ENCODE results near the gene OPHN1. TPM values are rescaled to one million over a fixed set of nuclear protein-coding genes. Genes with fewer than 3 reads are reported as not detected.

OPHN1 gene
- total RNA-seq, 1 donor from 2014 or later, result 3.7 TPM

GRCh38 chrX:68416592-68416991, 16.7 kb downstream of the OPHN1 start:
- H3K4me3 ChIP-seq (ENCODE audit: low read depth, low read length), result no peak overlapping the region
- TF ChIP-seq CTCF (conservative IDR thresholded peaks at IDR 0.05; ENCODE audit: low read depth, low read length), result no peak
- DNase-seq (ENCODE audit: low read depth), result no peak

GRCh38 chrX:68415316-68415715, 18.0 kb downstream of the OPHN1 start:
- DNase-seq (ENCODE audit: low read depth), result no peak
- H3K4me3 ChIP-seq (ENCODE audit: low read depth, low read length), result no peak overlapping the region
- TF ChIP-seq CTCF (conservative IDR thresholded peaks at IDR 0.05; ENCODE audit: low read depth, low read length), result no peak

- no peak for TF ChIP-seq CTCF (conservative IDR thresholded peaks at IDR 0.05; ENCODE audit: low read depth, low read length)
- H3K4me3 ChIP-seq (ENCODE audit: low read depth, low read length), result no peak overlapping the region
- no peak for DNase-seq (ENCODE audit: low read depth)
These were observed 20.0 kb downstream of the OPHN1 start for GRCh38 chrX:68413254-68413653.

GRCh38 chrX:68411729-68412128, 21.6 kb downstream of the OPHN1 start:
- no peak for DNase-seq (ENCODE audit: low read depth)
- no peak overlapping the region for H3K4me3 ChIP-seq (ENCODE audit: low read depth, low read length)
- TF ChIP-seq CTCF (conservative IDR thresholded peaks at IDR 0.05; ENCODE audit: low read depth, low read length), result no peak

- no peak overlapping the region for H3K4me3 ChIP-seq (ENCODE audit: low read depth, low read length)
- TF ChIP-seq CTCF (conservative IDR thresholded peaks at IDR 0.05; ENCODE audit: low read depth, low read length), result no peak
- no peak for DNase-seq (ENCODE audit: low read depth)
These were observed 24.1 kb downstream of the OPHN1 start for GRCh38 chrX:68409194-68409593.

GRCh38 chrX:68403522-68403921, 29.8 kb downstream of the OPHN1 start:
- H3K4me3 ChIP-seq (ENCODE audit: low read depth, low read length), result no peak overlapping the region

More at GRCh38 chrX:68403522-68403921, 29.8 kb downstream of the OPHN1 start:
- TF ChIP-seq CTCF (conservative IDR thresholded peaks at IDR 0.05; ENCODE audit: low read depth, low read length), result no peak
- DNase-seq (ENCODE audit: low read depth), result no peak

Data from epithelial cell of proximal tubule (primary cell).